HG03025 (cell line): ENCODE data around the gene CLDN7.
A peak's percentile ranks its signal among the peaks of the same experiment; 100 is the strongest.

ENCODE experiments used
- ATAC-seq: cut with Tn5 transposase; IDR thresholded peaks from one replicate; pipeline ENCODE4 v1.9.1; 2021; ENCODE audit warnings: mild to moderate bottlenecking, moderate library complexity; ENCODE audit not compliant: unreplicated experiment, low FRiP score

Gene CLDN7

DNA sequence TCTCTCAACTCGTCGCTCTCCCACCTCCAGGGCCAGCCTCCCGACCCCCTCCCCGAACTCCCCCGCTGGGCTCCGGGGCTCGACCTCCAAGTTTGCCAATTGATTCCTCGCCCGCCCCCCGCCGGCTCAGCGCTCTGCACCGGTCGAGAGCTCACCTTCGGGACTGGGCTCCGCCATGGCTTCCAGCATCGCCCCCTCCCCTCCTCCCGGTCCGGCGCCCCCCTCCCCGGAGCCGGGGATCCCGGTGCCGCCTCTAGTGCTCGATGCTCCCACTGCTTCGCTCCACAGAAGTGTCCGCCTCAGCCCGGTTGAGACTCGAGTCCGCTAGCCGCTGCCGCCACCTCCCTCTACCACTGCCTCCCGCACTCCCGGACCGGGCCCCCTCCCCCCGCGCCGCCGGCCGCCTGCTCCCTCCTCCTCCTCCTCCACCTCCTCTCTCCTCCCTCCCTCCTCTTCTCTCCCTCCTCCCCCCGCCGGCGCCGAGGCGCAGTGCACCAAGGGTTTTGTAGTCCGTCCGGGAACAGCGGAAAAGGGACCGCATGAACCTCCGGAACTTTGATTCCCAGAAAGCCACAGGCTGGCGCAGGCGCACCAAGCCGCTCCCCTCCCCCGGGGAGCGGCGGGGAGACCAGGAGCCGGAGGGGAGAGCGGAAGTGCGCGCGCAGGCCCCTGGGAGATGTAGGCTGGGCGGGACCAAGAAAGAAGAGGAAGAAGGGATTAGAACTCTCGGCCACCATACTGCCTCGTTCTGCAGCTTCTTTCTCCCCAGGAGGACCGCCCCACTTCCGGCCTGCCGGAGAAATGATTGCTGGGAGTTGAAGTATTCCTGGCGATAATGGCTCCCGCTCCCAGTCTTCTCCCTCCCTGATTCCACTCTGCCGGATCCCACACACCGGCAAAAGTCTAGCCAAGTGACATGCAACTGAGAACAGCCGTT, 22.9 kb downstream of the CLDN7 start, which contains the start of gene PHF23:
TSS of gene PHF23 (minus strand) at position 367 of the 937 bp plus-strand sequence. CDS start at position 189, 178 bp downstream.
- ATAC-seq = peak; percentile 50

DNA sequence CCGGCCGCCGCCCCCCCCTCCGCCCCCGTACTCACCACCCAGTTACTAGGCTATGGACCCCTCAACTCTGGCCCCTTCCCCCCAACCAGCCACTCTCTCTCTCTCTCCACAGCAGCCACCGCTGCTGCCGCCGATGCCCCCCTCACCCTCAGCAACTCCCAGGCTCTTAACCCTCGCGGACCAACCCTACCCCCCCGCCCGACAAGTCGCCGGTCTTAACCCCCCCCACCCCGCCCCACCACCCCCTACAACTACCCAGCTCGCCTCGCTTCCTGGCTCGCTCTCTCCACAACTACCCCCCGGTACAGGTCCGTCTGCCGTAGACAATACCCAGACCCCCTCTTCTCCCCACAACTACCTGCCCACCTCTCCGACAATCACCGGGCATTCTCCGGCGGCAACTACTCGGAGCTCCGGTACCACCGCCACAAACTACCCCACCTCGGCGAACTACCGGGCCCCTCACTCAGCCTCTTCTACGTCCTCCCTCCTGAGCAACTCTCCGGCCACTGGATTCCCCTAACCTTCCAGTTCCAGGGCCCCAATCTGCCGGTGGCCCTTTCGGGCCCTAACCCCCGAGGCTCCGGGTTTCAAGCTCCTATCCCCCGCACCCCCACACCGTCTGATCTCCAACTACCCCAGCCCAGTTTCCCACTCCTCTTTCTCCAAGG, 23.7 kb downstream of the CLDN7 start:
- no peak for ATAC-seq

DNA sequence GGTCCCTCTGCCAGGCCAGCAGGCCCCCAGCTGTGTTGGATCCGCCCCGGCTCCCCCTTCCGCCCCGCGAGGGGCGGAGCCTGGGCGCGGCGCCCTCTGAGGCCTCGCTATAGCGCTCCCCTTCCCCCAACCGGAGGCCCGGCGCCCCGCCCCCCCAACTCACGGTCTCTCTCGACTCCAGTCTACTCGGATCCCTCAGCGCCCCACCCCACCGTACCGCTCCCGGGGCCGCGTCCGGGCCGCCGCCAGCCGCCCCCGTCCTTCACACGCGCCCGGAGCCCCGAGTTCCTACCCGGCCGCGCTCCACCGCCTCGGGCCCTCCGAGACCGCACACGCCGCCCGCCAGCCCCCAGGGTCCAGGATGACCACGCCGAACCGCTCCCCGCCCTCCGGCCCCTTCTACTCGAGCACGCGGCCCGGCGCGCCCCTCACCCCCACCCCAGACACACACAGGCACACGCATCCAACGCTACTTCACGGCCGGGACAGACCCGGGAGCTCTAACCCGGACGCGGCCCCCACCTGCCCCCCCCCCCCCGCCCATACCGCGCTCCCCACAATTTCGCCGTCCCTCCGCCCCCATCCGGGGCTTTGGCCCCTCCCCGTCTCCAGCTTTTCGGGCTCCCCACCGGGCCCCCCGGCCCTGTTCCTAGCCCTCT, 24.4 kb downstream of the CLDN7 start:
- ATAC-seq = no peak

DNA sequence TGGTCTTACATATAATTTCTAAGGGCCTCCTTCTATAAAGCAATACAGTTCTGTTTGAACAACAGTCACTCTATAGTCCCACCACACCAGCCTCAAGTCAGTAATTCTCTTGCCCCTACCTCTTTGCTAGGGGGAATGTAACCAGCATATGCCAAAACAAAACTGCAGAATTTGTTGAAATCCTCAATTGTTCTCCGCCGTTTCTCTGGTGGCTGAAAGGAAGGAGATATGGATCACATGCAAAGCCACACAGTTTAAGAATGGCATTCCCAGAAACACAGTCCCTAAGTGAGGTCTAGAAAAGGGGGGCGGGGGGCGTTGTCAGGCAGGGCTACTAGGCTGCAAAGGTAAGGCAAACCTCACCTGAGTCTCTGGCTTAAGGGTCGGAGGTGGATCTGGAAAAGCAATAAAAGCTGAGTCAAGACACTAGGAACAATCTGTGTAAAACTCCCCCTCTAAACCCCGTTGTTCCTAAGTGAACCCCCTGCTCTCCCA, 25.0 kb downstream of the CLDN7 start:
- ATAC-seq = no peak

DNA sequence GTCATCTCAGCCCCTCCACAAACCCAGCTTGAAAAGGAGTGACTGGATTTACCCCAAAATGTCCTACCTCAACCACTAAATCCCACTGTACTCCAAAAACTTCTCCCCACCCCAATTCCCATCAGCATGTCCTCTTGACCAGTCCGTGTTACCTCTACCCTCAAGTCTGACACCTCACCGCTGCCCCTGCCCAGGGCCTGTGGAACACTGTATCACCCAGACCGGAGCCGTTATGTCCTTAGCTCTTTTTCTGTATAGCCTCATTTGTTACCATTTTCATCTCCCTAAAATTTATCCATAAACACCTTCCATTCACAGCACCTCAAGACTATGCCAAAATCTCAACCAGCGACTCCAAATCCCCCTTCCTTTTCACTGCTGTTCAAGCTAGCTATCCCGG, 25.5 kb downstream of the CLDN7 start:
- ATAC-seq = no peak

DNA sequence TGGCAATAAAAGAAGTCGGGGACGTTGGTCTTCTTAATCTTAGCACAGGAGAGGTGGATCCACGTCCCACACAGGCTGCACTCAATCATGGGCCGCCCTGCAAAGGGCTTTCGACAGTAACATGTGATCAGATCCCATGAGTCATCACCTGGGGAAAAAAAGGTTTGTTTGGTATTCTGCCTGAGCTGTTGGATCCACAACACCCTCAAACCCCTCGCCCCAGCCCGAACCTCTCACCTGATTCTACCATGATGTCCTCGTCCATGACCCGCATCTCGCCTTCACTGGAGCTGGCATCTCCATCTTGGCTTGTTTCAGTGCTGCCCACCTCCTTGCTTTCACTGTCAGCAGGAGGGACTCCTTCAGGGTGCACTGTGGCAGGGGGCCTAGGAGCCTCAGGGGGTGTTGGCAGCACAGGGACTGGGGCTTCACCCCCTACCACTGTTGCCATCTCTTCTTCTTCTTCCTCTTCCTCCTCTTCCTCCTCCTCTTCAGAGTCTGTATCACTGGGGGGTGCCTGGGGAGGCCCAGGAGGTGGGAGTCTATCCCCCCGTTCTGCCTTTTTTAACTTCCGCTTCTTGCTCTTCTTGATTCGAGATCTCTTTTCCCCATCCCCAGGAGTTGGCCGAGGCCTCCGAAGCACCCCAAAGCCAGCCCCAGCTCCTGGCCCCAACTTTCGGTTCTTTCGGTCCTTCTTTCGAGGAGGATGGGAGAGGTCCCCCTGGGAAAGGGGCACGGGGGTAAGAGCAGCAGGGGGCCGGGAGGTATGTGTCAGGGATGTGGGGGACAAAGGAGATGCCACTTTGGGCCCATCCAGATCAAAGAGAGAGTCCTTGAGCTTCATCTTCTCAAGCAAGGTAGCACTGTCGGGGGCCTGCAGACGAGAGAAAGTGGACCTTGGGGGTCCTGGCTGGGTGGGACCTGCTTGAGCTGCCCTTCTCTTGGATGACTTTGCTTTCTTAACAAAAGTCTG, 26.3 kb downstream of the CLDN7 start:
- ATAC-seq = no peak

DNA sequence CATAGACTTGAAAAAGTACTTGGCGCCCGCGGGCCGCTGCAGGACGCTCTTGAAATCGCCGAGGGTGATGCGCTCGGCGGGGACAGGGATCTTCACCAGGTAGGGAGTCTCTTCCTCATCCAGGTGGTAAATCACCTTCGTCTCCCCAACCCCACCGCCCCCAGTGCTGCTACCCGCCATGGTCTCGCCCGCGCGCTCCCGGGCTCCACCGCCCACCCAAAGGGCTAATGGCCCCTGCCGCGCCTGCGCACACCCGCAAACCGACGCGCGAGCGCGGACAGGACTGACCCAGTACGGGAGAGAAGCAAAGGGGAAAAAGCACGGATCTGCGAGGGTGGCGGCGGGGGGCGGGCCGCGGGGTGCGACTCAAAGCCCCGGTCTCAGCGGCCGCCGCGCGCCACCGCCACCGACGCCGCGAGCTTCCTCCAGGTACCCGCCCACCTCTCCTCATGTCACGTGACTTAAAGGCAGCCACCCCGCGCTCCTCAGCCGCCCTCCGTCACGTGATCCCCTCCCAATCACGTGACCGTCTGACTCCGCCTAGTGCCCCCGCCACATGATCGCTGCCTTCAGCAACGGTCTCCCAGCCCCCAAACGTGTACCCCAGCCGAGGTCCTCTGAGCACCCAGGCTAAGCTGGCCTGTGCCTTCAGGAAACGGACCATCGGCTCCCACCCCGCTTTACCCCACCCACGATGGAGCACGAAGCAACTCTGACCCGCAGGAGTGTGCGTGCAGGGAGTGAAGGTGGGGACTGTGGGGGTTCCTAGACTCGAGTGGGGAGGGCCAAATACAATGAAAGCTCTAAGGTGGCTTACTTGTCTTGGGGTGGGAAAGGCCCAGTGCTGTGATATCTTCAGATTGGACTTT, 28.0 kb downstream of the CLDN7 start, which contains the start of gene DVL2:
TSS of gene DVL2 (minus strand) at position 435 of the 869 bp plus-strand sequence. CDS start at position 180, 255 bp downstream.
- ATAC-seq = peak; percentile 42

DNA sequence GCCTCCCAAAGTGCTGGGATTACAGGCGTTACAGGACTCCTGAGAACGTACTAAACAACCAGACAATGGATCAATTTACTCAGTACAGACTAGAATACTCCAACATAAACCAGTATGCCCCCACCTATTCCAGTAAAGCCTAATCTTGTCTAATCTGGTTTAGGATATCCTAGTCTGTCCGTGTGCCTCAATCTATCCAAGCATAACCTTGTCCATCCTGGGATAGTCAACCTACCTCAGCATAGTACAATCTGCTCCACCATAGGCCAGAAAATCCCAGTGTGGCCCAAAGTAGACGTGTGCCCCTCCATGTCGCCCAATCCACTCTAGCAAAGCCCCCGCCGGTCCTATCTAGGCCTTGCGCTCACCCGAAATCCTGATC, 28.6 kb downstream of the CLDN7 start:
- ATAC-seq = no peak

DNA sequence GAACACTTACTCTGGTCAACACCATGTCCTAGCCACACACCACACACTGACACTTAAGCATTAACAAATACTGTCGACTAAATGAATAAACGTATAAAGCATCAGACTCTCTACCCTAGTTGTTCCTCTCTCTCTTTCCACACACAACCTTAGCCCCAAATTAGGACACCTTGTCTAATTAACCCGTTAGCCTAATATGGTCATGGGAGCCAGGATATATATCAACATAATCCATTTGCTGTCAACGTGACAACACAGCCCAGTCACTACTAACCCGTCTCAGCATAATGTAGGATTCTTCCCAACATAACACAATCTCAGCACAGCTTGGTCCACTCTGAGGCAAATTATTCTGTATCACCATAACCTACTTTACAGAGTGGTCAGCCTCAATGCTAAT, 30.2 kb downstream of the CLDN7 start:
- no peak for ATAC-seq

DNA sequence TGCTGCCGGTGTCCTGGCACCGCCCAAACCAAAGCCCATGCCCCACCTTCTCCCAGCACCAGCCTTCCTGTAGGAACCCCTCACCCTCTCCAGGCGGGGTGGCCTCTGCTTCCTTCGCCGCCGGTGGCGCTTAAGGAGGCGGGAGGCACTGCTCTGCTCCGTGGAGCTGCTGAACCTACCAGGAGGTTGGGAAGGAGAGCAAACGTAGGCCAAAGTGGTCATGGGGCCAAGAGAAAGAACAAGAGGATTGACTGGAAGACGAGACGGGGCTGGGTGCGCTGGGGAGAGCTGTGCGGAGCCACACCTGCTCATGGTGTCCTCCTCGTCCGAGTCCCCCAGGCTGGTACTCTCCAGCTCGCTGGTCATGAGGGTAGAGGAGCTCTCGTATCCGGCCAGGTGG, 32.8 kb downstream of the CLDN7 start:
- ATAC-seq = no peak

DNA sequence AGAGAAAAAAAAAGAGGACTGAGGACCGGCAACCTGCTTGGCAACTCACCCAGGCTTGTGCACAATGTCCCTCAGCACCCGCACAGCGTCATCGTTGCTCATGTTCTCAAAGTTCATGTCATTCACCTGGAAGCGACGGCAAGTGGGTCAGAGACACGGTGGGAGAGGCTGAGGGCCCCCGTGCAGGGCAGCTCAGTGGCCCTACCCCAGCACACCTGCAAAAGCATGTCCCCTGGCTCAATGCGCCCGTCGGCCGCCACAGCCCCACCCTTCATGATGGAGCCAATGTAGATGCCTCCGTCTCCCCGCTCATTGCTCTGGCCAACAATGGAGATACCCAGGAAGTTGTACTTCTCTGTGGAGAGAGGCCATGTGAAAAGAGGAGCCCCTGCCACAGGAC, 33.4 kb downstream of the CLDN7 start:
- ATAC-seq = no peak

DNA sequence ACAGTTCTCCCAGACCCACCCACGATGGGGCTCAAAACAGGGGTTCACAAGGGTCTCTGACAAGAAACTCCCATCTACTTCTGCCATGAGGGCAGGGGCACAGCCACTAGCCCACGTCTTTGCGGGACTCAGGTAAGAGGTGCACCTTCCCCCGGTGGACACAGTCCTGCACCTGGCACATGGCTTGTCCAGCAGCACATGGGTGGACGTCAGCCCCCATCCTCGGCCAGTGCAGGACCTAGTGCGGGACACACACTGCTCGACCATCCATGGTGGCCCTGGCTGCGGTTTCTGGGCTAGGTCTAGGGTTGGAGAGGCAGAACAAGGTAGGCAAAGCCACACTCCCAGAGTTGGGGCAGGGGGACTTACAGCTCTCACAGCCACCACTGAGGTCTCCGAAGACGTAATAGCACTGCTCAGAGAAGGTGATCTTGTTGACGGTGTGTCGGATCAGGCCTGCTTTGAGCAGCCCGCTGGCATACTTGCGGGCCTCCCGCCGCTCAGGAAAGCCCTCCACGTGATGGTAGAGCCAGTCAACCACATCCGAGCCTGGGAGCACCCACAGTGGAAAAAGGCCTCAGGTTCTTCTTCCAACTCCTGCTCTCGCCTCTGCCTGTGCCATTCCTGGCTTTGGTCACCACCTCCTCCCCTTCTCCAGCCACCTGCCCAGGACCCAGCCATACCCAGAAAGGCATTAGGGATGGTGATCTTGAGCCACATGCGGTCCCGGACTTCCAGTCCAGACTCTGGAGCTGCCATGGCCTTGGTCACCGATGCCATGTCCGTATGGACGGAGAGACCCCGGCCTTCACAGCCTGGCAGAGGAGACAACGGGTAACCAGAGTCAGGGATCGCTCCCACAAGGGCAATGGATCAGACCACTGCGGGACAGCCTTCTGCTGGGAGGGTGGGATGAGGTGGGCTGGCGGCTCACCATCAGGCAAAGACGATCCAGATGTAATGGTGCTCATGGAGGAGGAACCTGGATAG, 35.3 kb downstream of the CLDN7 start:
- no peak for ATAC-seq

DNA sequence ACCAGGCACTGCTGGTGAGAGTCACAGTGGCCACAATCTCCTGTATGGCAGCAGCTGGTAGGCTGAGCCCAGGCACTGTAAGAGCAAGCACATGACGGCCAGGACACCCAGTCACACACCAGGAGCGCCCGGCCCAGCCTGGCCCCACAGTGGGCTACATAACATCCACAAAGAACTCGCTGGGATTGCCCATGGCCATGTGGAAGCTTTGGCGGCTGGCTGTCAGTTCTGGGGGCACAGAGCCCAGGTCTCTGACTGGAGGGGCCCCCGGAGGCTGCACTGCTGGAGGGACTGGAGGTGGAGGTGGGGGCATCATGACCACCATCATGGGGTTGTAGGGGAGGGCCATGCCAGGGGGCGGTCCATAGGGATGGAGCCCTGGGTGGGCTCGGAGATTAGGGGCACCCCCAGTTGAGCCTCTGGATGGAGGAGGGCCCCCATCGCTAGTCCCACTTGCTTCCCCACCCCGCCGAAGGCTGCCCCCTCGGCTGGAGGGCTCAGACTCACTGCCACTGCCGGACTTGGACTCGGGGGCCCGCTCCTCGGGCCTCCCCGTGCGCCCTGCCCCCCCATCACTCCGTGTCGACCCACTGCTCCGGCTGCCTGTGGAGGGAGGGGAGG, 36.5 kb downstream of the CLDN7 start:
- no peak for ATAC-seq

DNA sequence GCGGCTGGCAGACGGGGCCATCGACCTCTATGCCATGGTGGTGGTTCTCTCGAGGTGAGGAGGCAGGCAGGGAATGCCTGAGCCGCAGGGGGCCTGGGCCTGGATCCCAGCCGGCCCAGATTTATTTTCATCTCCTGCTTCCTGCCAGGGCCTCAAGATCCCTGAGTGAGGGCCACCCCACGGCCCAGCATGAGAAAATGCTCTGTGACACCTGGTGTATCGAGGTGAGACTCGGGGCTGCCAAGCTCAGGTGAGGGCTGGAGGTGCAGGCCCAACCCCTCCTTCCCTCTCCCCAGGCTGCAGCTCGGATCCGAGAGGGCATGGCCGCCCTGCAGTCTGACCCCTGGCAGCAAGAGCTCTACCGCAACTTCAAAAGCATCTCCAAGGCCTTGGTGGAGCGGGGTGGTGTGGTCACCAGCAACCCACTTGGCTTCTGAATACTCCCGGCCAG, 37.6 kb downstream of the CLDN7 start:
- no peak for ATAC-seq

DNA sequence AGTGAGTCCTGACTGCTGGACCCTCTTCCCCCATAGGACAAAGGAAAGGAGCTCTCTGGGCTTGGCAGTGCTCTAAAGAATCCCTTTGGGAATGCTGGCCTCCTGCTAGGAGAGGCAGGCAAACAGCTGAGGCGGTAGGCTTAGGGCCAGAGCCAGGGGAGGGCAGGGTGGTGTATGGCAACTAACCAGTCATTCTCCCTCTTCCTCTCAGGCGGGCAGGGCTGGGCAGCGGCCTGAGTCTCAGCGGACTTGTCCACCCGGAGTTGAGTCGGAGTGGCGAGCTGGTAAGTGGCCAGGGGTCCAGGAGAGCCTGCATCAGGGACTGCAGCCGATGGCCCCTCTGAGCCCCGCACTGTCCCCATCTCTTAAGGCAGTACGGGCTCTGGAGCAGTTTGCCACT, 38.2 kb downstream of the CLDN7 start:
- ATAC-seq = no peak

DNA sequence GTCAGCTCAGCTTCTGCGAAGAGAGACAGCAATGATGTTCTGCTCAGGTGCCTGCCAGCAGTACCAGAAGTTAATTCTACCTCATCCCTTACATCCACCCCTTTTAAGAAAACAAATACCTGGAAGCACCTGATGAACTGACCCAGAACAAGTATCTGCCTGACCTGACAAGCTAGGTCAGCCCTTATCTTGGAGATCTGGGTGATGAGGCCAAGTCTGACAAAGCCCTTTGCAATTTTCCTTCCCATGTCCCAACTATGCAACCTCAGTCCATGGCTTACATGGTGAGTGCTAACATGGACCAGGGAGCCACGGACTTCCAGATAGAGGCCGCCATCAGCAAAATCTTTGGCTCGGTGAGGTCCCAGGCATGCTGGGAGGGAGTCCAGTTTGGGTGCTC, 38.9 kb downstream of the CLDN7 start:
- ATAC-seq = no peak

DNA sequence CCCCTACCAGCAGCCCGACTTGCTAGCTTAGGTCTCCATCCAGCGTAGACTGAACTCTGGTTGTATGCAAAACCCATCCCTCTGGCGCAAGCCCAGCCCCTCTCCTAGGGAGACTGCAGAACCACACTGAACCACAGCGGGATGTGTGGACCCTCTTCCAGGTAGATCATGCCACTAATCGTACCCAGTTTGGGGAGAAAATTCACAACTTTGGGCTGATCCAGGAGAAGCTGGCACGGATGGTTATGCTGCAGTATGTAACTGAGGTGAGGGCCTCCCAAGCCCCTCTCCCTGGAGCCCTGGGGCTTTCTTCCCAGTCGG, 39.3 kb downstream of the CLDN7 start:
- no peak for ATAC-seq
